ENCODE measurements around the gene TCEA2. TPM values are rescaled to one million over a fixed set of nuclear protein-coding genes. Genes with fewer than 3 reads are reported as not detected.

The TCEA2 gene
- total and polyA plus RNA-seq, 2 of the 13 experiments (the other 11 are each of a cell fraction or from before 2014, with no cell fraction given): 28.1 to 33.7 TPM

GRCh38 chr20:64093013-64093503 is 30.1 kb downstream of the TCEA2 start (continued):
- no peak for TF ChIP-seq ARNT2 (CRISPR knock-in tag; IDR thresholded peaks at IDR 0.05; ENCODE audit: low read depth)
- no peak for TF ChIP-seq ZNF503 (CRISPR knock-in tag; IDR thresholded peaks at IDR 0.05)
- TF ChIP-seq ZNF234 (CRISPR knock-in tag; conservative IDR thresholded peaks at IDR 0.05): no peak
- TF ChIP-seq NR0B2 (CRISPR knock-in tag; IDR thresholded peaks at IDR 0.05): no peak
- TF ChIP-seq SIX4 (CRISPR knock-in tag; IDR thresholded peaks at IDR 0.05): no peak
- no peak for TF ChIP-seq ZNF639 (CRISPR knock-in tag; conservative IDR thresholded peaks at IDR 0.05)
- no peak for TF ChIP-seq CERS6 (CRISPR knock-in tag; IDR thresholded peaks at IDR 0.05)
- no peak for TF ChIP-seq TFDP1 (CRISPR knock-in tag; IDR thresholded peaks at IDR 0.05; ENCODE audit: borderline replicate concordance)
- no peak for TF ChIP-seq MTA3 (CRISPR knock-in tag; IDR thresholded peaks at IDR 0.05)
- TF ChIP-seq SIN3A (IDR thresholded peaks at IDR 0.05; ENCODE audit: borderline replicate concordance, low read depth, low read length): no peak
- no peak for TF ChIP-seq ZSCAN31 (CRISPR knock-in tag; IDR thresholded peaks at IDR 0.05; ENCODE audit: low read depth)
- TF ChIP-seq ZNF343 (CRISPR knock-in tag; IDR thresholded peaks at IDR 0.05): no peak
- TF ChIP-seq NFYB (CRISPR knock-in tag; IDR thresholded peaks at IDR 0.05): no peak
- no peak for TF ChIP-seq ZNF142 (CRISPR knock-in tag; IDR thresholded peaks at IDR 0.05)
